ENCODE data around the gene PLEKHG7.
"Not testable (repeated sequence)": the region's sequence is repeated elsewhere in the genome, so short reads cannot be mapped to it uniquely, and the experiment has no call there.

The PLEKHG7 gene

DNA sequence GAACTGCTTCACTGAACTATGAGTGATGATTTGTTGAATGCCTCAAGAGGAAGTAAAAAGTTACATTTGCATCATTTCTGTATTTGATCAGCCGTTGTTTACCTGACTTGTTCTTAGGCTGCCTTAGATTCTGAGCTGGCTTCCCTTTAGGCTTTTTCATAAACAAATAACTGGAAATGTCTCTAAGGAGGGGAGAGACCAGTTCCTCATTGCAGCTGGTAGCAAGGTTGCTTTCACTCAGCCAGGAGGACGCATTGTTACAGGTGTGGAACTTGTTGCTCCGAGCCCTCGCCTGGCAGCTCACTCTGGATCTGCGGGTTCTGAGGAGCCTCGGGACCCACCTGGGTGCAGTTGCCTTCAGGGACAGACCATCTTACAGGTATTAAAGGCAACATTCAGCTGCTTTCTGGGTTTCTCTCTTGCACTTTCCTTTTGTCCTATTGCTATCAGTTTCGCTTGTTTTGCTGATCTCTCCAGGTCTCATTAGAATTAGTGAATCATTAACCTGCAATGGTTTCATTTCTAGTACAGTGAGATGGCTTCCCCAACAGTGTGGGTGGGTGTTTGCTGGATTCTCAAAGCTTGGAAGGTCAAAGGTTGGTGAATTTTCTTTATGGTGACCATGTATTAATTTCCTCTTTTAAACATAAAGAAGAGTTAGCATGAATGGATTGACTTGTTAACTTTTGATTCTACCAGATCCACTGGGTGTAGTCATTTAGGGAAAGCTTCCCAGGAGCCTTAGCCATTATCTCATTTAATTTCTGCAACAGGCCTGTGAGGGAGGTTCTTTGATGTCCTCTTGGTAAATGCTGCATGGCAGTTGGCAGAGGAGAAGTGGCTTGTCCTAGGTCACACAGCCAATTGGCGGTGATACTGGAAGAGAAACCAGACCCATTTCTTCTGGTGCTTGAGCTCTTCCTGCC, at the start of gene PLEKHG7:
Gene PLEKHG7, plus strand, starts transcription at position 236 of the 926 bp plus-strand sequence. CDS start 3,643 bp downstream, outside the sequence.
- peak within 1 kb of the TSS; percentile 83; the same call in 1 of the 2 replicates for H3K4me3 ChIP-seq (ENCODE audit: low read length)
- no peak for TF ChIP-seq ZNF274 (IDR thresholded peaks at IDR 0.05; ENCODE audit: low read depth, low read length)

DNA sequence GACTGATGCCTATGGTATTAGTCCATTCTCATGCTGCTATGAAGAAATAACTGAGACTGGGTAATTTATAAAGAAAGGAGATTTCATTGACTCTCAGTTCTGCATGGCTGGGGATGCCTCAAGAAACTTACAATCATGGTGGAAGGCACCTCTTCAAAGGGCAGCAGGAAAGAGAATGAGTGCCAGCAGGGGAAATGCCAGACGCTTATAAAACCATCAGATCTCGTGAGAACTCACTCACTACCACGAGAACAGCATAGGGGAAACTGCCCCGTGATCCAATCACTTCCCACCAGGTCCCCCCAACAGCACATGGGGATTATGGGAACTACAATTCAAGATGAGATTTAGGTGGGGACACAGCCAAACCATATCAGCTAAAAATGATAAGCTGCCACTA, 48.5 kb upstream of the PLEKHG7 start:
- H3K4me3 ChIP-seq (ENCODE audit: low read length), result not testable (repeated sequence)

DNA sequence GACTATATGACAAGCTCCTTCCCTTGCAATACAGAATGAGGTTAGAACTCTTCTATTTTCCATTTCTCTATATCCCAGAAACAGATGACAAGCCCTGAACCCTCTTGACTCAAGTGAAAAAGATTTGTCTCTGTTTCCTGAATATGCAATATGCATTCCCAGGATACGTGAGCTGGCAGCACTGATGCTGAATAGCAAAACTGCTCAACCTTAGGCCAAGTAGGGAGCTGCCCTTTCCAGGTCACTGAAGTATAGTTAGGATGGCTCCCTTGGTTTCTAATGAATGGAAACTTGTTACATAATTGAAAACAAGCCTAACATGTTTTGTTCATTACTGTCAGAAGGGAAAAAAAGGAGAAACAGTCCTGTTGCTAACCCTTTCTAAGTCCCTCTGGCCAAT, 47.9 kb upstream of the PLEKHG7 start:
- no peak overlapping the region for H3K4me3 ChIP-seq (ENCODE audit: low read length)
- no peak for TF ChIP-seq ZNF274 (IDR thresholded peaks at IDR 0.05; ENCODE audit: low read depth, low read length)

DNA sequence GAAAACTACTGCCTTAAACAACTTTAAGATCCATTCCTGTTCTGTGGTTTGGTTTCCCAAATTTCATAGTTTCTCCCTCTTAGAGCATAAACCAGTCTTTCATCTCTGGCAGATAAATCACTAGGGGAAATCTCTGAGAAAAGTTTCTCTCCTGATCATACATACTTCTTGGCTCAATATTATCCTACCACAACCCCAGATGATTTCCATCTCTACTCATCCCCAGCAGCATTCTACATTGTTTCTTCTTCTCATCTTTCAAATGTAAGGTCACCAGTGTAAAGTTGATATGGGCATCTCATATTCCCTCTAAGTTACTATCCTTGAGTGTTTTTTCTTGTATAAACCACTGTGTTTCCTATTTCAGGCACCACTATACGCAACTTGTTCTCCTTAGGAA, 45.9 kb upstream of the PLEKHG7 start:
- no peak overlapping the region for H3K4me3 ChIP-seq (ENCODE audit: low read length)
- no peak for TF ChIP-seq ZNF274 (IDR thresholded peaks at IDR 0.05; ENCODE audit: low read depth, low read length)

GRCh38 chr12:92657770-92658169, 45.0 kb upstream of the PLEKHG7 start:
- no peak overlapping the region for H3K4me3 ChIP-seq (ENCODE audit: low read length)
- TF ChIP-seq ZNF274 (IDR thresholded peaks at IDR 0.05; ENCODE audit: low read depth, low read length), result no peak

DNA sequence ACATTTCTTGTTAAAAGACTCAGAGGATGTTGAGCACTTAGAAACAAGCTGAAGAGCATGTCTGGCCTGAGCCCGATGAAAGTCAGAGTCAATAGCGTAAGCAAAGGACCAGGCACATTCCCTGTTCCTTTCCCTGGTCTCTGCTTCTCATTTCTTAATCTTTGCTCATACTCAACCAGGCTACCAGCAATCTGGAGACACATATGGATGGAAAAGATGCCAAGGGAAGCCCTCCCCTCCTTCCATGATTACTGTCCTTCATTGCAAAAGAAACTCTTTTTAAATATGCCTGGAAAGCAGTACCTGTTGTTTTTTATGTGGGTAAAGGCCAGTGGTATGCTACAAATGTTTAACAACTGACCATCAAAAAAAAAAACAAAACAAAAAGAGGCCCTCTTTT, 44.2 kb upstream of the PLEKHG7 start:
- no peak for TF ChIP-seq ZNF274 (IDR thresholded peaks at IDR 0.05; ENCODE audit: low read depth, low read length)
- no peak overlapping the region for H3K4me3 ChIP-seq (ENCODE audit: low read length)

- TF ChIP-seq ZNF274 (IDR thresholded peaks at IDR 0.05; ENCODE audit: low read depth, low read length), result no peak
- H3K4me3 ChIP-seq (ENCODE audit: low read length), result no peak overlapping the region
Observed at GRCh38 chr12:92661269-92661668, 41.5 kb upstream of the PLEKHG7 start.

DNA sequence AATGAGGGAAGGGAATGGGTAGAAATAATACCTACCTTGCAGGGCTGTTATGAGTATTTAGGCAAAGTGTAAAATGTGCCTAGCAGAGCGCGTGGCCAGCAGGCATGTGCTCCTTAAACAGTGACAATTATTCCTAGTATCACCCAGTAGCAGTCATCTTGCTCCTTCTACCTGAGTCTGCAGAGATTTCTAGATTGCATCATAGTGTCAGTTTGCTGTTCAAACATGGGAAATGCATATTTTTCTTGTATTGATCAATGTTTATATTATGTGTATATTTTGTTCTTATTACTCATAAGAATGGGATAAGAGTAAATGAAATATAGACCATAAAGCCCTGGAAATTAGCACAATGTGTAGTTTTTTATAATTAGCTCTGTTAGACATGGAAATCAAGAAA, 37.3 kb upstream of the PLEKHG7 start:
- no peak for TF ChIP-seq ZNF274 (IDR thresholded peaks at IDR 0.05; ENCODE audit: low read depth, low read length)
- no peak overlapping the region for H3K4me3 ChIP-seq (ENCODE audit: low read length)

GRCh38 chr12:92668739-92669138, 34.0 kb upstream of the PLEKHG7 start:
- no peak overlapping the region for H3K4me3 ChIP-seq (ENCODE audit: low read length)
- TF ChIP-seq ZNF274 (IDR thresholded peaks at IDR 0.05; ENCODE audit: low read depth, low read length), result no peak

- not testable (repeated sequence) for H3K4me3 ChIP-seq (ENCODE audit: low read length)
Observed at GRCh38 chr12:92671524-92671923, 31.3 kb upstream of the PLEKHG7 start.

GRCh38 chr12:92673756-92674155, 29.0 kb upstream of the PLEKHG7 start:
- no peak for TF ChIP-seq ZNF274 (IDR thresholded peaks at IDR 0.05; ENCODE audit: low read depth, low read length)

DNA sequence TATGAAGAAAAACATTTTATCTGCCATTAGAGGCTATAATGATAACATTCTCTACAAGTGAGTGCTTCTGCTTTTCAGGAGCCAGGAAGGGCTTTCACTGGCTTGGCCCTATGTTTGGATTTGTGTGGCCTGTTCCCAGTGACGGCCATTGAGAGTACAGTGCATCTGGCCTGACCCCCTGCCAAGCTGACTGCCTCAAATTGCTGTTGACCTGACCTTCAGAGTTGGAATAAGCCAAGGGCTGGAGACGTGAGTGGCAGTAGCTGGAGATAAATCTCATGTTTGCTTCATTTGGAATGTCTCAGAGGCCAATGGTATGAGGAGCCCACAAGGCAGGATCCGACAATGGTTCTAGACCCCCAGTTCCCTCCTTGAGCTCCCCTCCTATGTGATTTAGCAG, 28.3 kb upstream of the PLEKHG7 start:
- no peak overlapping the region for H3K4me3 ChIP-seq (ENCODE audit: low read length)
- TF ChIP-seq ZNF274 (IDR thresholded peaks at IDR 0.05; ENCODE audit: low read depth, low read length), result no peak

More at GRCh38 chr12:92673756-92674155, 29.0 kb upstream of the PLEKHG7 start:
- no peak overlapping the region for H3K4me3 ChIP-seq (ENCODE audit: low read length)

DNA sequence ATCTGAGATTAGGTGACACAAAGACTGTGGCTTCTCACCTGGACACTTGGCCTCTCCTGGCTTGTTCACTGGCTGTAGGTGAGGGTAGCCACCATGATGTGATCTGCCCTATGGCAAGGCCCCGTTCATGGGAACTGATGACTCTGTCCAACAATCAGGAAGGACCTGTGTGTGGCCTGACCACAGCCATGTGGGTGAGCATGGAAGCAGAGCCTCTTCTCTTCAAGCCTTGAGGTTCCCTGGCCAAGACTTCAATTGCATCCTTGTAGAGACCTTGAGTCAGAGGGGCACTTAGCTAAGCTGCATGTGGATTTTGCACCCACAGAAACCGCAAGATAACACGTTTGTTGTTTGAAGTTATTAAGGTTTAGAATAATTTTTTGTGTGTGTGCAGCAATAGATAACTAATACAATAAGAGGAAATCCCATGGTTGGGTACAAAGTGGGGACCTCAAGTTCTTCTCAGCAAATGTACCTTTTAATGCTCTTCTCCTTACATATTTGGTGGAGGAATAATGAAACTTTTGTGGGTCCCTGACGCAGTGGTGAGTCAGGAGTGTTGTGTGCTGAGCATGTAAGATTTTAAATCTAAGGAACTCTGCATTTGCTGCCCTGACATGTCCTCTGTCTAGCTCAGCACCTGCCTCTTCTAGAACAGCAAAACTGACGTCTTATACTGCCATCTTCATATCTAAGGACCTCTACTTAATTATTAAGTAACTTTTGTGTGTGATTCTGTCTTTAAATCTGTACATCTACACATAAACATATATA, 27.5 kb upstream of the PLEKHG7 start:
- no peak for TF ChIP-seq ZNF274 (IDR thresholded peaks at IDR 0.05; ENCODE audit: low read depth, low read length)
- H3K4me3 ChIP-seq (ENCODE audit: low read length), result no peak overlapping the region

GRCh38 chr12:92676710-92677109, 26.1 kb upstream of the PLEKHG7 start:
- no peak overlapping the region for H3K4me3 ChIP-seq (ENCODE audit: low read length)
- no peak for TF ChIP-seq ZNF274 (IDR thresholded peaks at IDR 0.05; ENCODE audit: low read depth, low read length)

DNA sequence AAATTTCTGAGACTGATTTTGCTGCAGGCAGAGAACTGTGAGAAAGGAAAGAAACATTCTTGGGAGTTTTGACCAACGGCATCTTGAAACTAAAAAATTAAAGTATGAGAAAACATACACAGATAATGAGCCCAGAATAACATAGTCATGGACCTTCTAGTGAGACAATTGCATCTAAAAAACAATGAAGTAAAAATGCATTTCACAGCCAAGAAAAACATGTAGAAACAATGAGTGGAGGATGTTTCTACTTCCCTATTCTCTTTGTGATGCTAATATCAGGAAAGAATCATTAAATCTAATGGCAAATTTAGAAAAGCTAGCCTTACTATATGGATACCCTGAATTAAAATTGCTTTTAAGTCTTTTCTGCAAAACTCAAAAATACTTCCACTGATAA, 12.2 kb upstream of the PLEKHG7 start:
- TF ChIP-seq ZNF274 (IDR thresholded peaks at IDR 0.05; ENCODE audit: low read depth, low read length), result no peak
- H3K4me3 ChIP-seq (ENCODE audit: low read length), result no peak overlapping the region
